Hematopoietic multipotent progenitor cell treated with erythropoietin and hydrocortisone succinate and interleukin-3 and kit ligand, for 15 days (in vitro differentiated cells): ENCODE data around the gene TRIM7.
"Not testable (repeated sequence)": the region's sequence is repeated elsewhere in the genome, so short reads cannot be mapped to it uniquely, and the experiment has no call there.

Experiments
- DNase-seq: peaks from one replicate; pipeline ENCODE4 v3.0.0-alpha.2; 2015; ENCODE audit warnings: low spot score

TRIM7 gene

DNA sequence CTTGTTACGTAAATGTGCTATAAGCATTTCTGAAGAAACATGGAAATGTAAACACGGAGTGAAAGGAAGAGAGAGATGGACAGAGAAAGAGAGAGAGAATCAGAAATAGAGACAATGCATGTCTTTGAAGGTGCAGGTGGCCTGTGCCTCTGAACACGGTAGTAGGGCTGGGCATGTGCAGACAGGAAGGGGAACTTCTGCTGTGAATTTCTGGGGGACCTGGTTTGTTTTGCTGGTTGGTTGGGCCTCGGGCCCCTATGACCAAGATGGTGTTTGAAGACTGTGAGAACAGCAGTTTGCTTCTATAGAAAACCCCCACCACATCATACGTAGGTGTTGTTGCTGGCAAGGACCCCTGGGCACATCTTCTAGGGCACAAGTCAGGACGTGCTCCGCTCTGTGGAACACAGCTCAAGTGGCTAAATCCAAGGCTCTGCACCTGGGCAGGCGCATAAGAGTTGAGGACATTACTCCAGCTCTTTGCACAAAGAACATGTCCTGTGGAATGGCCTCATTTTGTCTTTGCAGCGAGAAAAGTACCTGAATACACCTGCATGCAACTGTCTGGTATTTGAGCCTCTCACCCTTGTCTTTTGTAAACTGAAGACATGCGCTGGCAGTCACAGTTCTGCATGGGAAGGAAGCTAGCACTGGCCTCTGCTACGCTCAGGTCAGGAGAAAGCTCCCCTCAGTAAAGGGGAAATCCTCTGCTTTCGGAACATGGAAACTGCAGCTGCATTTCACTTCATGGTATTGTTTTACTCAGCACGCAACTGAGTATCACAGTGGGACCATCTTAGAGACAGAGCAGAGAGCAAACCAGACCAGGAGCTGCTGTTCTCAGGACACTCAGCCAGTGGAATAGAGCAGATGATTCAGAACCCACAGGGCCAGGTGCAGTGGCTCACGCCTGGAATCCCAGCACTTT lies 54.9 kb downstream of the TRIM7 start:
- DNase-seq: no peak

DNA sequence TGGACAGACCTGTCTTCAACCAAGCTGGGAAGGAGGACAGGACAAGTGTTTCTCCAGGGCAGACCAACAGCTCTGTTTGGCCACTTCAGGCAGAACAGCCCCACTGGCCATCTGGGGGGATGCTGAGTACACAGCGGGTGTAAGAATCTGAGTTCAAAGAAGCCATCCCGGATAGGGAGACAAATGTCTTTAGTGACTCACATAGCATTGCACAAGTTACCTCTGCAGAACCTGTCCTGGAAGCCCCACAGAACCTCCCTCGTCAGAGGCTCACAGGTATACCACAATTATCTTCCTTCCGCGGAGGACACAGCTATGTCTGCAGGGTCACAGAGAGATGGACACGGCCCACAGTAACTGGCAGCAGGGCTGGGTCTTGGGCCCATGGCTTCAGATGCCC lies 55.6 kb downstream of the TRIM7 start:
- no peak for DNase-seq

DNA sequence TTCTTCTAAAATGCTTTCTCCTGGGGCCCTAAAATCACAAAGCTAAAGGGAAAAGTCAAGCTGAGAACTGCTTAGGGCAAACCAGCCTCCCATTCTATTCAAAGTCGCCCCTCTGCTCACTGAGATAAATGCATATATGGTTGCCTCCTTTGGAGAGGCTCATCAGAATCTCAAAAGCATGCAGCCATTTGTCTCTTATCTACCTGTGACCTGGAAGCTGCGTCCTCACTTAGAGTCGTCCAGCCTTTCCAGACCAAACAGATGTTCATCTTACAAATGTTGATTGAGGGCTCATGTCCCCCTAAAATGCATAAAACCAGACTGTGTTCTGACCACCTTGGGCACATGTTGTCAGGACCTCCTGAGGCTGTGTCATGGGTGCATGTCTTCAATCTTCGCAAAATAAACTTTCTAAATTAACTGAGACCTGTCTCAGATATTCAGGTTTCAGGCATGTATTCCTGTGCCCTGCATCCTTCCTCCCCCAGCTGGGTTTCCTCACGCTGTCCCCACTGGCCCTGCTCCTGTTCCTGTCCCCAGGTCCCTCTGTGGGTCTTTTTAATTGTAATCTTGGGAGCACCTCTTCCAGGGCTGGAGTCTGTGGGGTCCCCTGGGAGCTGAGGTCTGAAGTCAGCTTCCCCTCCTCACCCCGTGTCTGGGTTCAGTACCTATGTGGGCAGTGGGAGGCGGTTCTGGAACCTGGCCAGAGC lies 57.9 kb downstream of the TRIM7 start, which contains the start of gene OR2V2:
Gene OR2V2, plus strand, starts transcription at position 660 of the 710 bp plus-strand sequence. CDS start 7,357 bp downstream, outside the sequence.
- not testable (repeated sequence) for DNase-seq

DNA sequence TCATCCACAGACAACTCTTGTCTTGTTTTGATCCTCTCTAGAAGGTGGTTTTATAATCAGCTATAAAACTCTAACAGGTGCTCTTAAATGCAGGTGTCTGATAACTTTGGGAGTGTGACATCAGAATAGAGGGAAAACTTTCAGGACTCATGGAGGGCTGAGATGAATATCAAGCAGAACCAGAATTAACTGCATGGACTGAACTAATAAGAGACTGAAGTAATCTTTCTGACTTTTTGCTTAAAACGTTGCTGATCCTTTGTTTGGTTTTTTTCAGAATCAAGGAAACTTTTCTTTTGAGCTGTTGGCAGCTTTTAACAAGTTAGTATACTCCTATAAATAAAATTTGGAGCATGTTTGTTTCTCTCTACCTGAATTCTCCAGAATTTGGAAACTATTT lies 59.9 kb downstream of the TRIM7 start:
- DNase-seq: no peak
